ENCODE results near the gene TCERG1.

TCERG1 gene

GRCh38 chr5:146410272-146410671 is 36.9 kb upstream of the TCERG1 start:
- TF ChIP-seq ZFX (IDR thresholded peaks at IDR 0.05) = no peak
- no peak for TF ChIP-seq CTCF (conservative IDR thresholded peaks at IDR 0.05)
- H3K27ac ChIP-seq = no peak overlapping the region

DNA sequence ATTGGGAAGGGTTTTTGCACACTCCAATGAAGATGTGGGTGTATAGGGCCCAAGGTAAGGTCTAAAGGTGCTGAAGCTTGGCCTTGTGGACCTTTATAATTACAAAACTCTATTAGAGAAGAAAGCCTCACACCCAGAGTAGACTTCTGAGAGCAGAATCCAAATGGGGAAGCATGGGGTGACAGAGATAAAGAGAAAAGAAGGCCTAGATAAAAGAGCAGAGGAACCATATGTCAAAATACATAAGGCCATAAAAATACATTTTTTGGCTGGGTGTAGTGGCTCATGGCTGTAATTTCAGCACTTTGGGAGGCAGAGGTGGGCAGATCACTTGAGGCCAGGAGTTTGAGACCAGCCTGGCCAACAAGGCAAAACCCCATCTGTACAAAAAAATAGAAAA is 27.4 kb upstream of the TCERG1 start:
- no peak overlapping the region for H3K27ac ChIP-seq
- TF ChIP-seq CTCF (conservative IDR thresholded peaks at IDR 0.05) (no peak), ZFX (IDR thresholded peaks at IDR 0.05) (no peak)

DNA sequence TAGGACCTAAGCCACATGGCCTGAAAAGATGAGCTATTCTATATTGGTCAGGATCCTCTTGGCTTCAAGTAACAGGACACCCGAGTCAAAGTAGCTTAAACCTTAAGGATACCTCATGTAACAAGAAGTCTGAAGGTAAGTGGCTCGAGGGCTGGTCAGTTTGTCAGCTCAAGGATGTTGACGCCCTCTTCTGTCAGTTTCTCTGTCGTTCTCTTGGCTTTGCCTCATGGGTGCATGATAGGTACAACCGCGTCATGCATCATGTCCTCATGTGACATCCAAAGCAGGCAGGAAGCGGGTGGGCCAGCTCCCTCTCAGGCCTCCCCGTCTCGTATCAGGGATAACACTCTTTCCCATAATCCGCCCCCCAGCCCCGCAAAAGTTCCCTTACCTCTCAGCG is 22.1 kb upstream of the TCERG1 start:
- TF ChIP-seq ZFX (IDR thresholded peaks at IDR 0.05) = no peak
- TF ChIP-seq CTCF (conservative IDR thresholded peaks at IDR 0.05) = no peak
- H3K27ac ChIP-seq = no peak overlapping the region

GRCh38 chr5:146426305-146426704 is 20.8 kb upstream of the TCERG1 start:
- TF ChIP-seq ZFX (IDR thresholded peaks at IDR 0.05) (no peak), CTCF (conservative IDR thresholded peaks at IDR 0.05) (no peak)
- H3K27ac ChIP-seq = no peak overlapping the region

DNA sequence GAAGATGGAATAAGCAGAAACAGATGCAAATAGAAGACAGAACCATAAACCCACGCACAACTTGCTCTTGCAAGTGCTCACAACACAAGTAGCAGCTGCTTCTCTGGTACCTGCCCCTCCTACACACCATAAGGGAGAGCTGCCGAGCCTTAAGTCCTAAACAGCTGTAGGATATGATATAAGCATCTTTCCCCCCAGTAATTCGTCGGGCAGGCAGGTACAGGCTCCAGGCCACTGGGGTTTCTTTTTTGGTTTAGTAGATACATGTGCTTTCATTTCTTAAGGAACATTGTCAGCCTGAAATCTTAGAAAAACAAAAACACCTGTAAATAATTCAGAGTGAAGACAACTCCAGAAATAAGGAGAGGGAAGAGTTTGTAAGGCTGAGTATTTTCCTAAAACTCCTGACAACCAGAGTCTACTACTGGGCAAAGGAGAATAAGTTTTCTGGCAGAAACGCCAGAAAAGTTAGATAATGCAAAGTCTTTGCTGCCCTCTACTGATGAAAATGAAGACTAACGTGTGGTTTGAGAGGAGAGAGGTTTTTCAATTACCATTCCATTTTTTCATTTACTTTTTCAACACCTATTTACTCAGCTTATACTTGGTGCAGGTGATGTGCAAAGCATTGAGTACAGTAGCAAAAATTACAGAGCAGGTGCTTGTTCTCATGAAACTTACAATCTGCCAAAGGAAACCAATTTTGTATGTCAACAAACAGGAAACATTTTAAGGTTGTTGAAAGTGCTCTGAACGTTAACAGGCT is 20.1 kb upstream of the TCERG1 start:
- H3K27ac ChIP-seq = no peak overlapping the region
- TF ChIP-seq CTCF (conservative IDR thresholded peaks at IDR 0.05) (peak; percentile 83), ZFX (IDR thresholded peaks at IDR 0.05) (no peak)

GRCh38 chr5:146427619-146427997 is 19.5 kb upstream of the TCERG1 start:
- TF ChIP-seq CTCF (conservative IDR thresholded peaks at IDR 0.05) (no peak), ZFX (IDR thresholded peaks at IDR 0.05) (no peak)
- no peak overlapping the region for H3K27ac ChIP-seq

DNA sequence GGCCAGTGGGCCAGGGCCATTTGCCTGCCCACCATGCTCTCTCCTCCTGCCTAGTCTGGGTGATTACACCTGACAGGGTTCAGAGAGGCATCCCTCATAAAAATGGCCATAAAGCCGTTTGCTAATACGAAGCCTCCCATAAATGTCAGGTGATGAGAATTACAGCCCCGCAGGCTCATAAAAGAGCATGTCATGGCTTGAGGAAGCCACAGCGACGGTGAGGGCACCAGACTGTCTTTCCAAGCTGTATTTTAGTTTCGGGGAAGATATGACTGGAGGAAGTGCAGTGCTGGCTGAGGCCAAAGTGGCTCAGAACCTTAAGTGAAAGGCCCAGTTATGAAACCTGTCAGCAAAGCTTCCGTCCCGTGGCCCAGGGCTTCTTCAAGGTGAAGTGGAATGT is 18.5 kb upstream of the TCERG1 start:
- TF ChIP-seq ZFX (IDR thresholded peaks at IDR 0.05) (no peak), CTCF (conservative IDR thresholded peaks at IDR 0.05) (no peak)
- H3K27ac ChIP-seq = peak overlapping the region; percentile 12; the same call in 1 of the 2 replicates
